ENCODE measurements around the gene CTNNBIP1. TPM values are rescaled to one million over a fixed set of nuclear protein-coding genes. Genes with fewer than 3 reads are reported as not detected.

The CTNNBIP1 gene
- total RNA-seq (2011; cell fraction: chromatin; rRNA removed; ENCODE audit: low replicate concordance), result 6.8 and 10.7 TPM in 2 replicates
- total RNA-seq (2011; cell fraction: nucleolus; rRNA removed), result 8.0 and 8.3 TPM in 2 replicates
- total RNA-seq (2011; cell fraction: nucleoplasm; rRNA removed), result 7.6 and 7.8 TPM in 2 replicates
- total RNA-seq (2014; rRNA removed), result 27.6 and 30.0 TPM in 2 replicates
- 6.9 and 11.5 TPM in 2 replicates for total RNA-seq (2014; rRNA removed; fragmentation: Illumina TruSeq; extraction: Trizol)
- total RNA-seq (2015; rRNA removed; fragmentation: Illumina TruSeq; extraction: Trizol), result 12.3 and 14.7 TPM in 2 replicates
- 26.3 and 27.1 TPM in 2 replicates for total RNA-seq (2021)
- 29.2 and 37.0 TPM in 2 replicates for polyA plus RNA-seq (2011; rRNA removed)
- polyA plus RNA-seq (2011; cell fraction: cytosol; rRNA removed), result 30.0 and 36.2 TPM in 2 replicates
- polyA plus RNA-seq (2011; cell fraction: nucleus; rRNA removed), result 12.6 and 16.6 TPM in 2 replicates
- polyA plus RNA-seq (2012), result 24.1 and 49.0 TPM in 2 replicates
- 10.1 and 10.2 TPM in 2 replicates for polyA plus RNA-seq (2014; fragmentation: Illumina TruSeq; extraction: Trizol)
- under 1 TPM; 0.65 to 0.78 TPM for polyA plus RNA-seq (2014; fragmentation: Nextera tagmentation; extraction: Ambion mirVana)
- 17.5 and 28.5 TPM in 2 replicates for polyA plus RNA-seq (2014; rRNA removed)
- polyA minus RNA-seq (2011; rRNA and poly(A)+ RNA removed), result 13.0 and 17.0 TPM in 2 replicates
- polyA minus RNA-seq (2011; cell fraction: cytosol; rRNA and poly(A)+ RNA removed), result 20.5 and 28.2 TPM in 2 replicates
- polyA minus RNA-seq (2011; cell fraction: nucleus; rRNA and poly(A)+ RNA removed), result 2.0 and 3.0 TPM in 2 replicates
- Bru-seq, nascent RNA, result percentile 60 among the genes with signal in this experiment
- BruChase-seq, experiment 1, labeled RNA remaining after a 2-hour chase, result percentile 57 among the genes with signal in this experiment
- BruChase-seq, experiment 2, labeled RNA remaining after a 6-hour chase, result percentile 54 among the genes with signal in this experiment
- long read RNA-seq, experiment 1, transcript CTNNBIP1-203 (6 exons, 3,000 nt), result minor isoform, 5 of 84 reads
- long read RNA-seq, experiment 1, transcript CTNNBIP1-204 (5 exons, 1,206 nt), result major isoform, 36 of 84 reads
- long read RNA-seq, experiment 1, partial matches to known transcripts, result 1 of 84 reads
- long read RNA-seq, experiment 1, other reads (novel, unspliced or antisense), result 42 of 84 reads
- long read RNA-seq, experiment 2, transcript CTNNBIP1-203 (6 exons, 3,000 nt), result minor isoform, 7 of 40 reads
- long read RNA-seq, experiment 2, transcript CTNNBIP1-204 (5 exons, 1,206 nt), result major isoform, 20 of 40 reads
- long read RNA-seq, experiment 2, partial matches to known transcripts, result 2 of 40 reads
- long read RNA-seq, experiment 2, other reads (novel, unspliced or antisense), result 11 of 40 reads
- long read RNA-seq, experiment 3, transcript CTNNBIP1-204 (5 exons, 1,206 nt), result major isoform, 7 of 13 reads
- long read RNA-seq, experiment 3, partial matches to known transcripts, result 0 of 13 reads
- long read RNA-seq, experiment 3, other reads (novel, unspliced or antisense), result 4 of 13 reads

DNA sequence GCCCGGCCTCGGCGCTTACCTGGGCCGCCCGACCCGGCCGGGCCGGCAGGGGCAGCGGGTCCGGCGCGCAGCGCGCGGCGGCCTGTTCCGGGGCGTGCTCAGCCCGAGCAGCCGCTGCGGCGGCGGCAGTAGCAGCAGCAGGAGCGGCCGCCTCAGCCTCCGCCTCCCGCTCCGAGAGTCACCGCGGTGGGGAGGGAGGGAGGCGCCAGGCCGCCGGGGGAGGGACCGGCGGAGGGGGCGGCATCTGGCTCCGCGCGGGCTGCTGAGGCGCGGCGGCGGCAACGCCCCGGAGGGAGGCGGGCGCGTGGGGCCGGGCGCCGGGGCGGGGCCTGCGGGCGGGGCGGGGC is at the start of gene CTNNBIP1:
Gene CTNNBIP1 (minus strand): TSS at position 194 of the 347 bp plus-strand sequence. CDS start 38,205 bp downstream, outside the sequence.
- Histone ChIP-seq H3K36me3 (ENCODE audit: control insufficient read depth, insufficient read depth, low read length) (no peaks in the 10 kb centered on the region), H2AFZ (ENCODE audit: low read depth, low read length) (peak within 1 kb of the TSS; percentile 97), H4K20me1 (replicated peaks; ENCODE audit: control insufficient read depth, insufficient read depth, low read length) (no peaks in the 10 kb centered on the region), H3K9me1 (ENCODE audit: control insufficient read depth, insufficient read depth, low read length) (no peaks in the 10 kb centered on the region), H3K9ac (ENCODE audit: insufficient read depth in 1 of 2, low read depth in 2 of 2, low read length in 2 of 2) (peak within 1 kb of the TSS; percentile 89 to 92), H3K4me3 (peak within 1 kb of the TSS; percentile 78), H3K27me3 (ENCODE audit: control insufficient read depth in 2 of 2, insufficient read depth in 2 of 2, low read length in 2 of 2) (no peaks in the 10 kb centered on the region), H3K27ac (ENCODE audit: extremely low read depth, low read depth, low read length) (peak within 1 kb of the TSS; percentile 93), H3K4me1 (replicated peaks in 1 of 2; ENCODE audit: control insufficient read depth in 2 of 2, insufficient read depth in 2 of 2, low read length in 2 of 2) (peaks cover 25 to 37% of the 10 kb centered on the region in 2 experiments), H3K79me2 (ENCODE audit: control insufficient read depth, insufficient read depth, low read length) (peaks cover 12% of the 10 kb centered on the region), H3K9me3 (replicated peaks; ENCODE audit: control insufficient read depth, insufficient read depth, low read depth, low read length) (no peaks in the 10 kb centered on the region), H3K4me2 (ENCODE audit: insufficient read depth, low read length) (peak within 1 kb of the TSS; percentile 91)
- in situ Hi-C loops (cut with MboI) (no loop called here), intact Hi-C loops (cut with micrococcal nuclease) (loop anchor here (2.0 kb wide), 2 partner anchors 33 to 35 kb away; partner anchors contain the start of genes LZIC and NMNAT1)
- ATAC-seq (peak; percentile 85), DNase-seq (ENCODE audit: extremely low read depth in 1 of 4, low spot score in 3 of 4) (no peak), FAIRE-seq (no peak)
- 0% methylated on average over 13 of the region's 55 CpGs for WGBS (ENCODE audit: insufficient coverage, low coverage, missing lambda C conversion rate)
- ChIA-PET POLR2A (interaction anchor here (0.9 to 1.7 kb wide), 7 partner anchors 9 to 221 kb away, joined by 3 to 18 read pairs (median 5); partner anchors contain the start of genes LZIC and NMNAT1), CTCF (ENCODE audit: low intra/inter-chr PET ratio) (interaction anchor here (1.6 kb wide), 1 partner anchor 33 kb away, joined by 4 read pairs; the partner anchor contains the start of genes LZIC and NMNAT1)
- BruUV-seq (replicated peaks), result no TSS peak
- TF ChIP-seq ZNF75A (CRISPR knock-in tag; IDR thresholded peaks at IDR 0.05) (no peak), MCM5 (IDR thresholded peaks at IDR 0.05; ENCODE audit: low read depth) (no peak), NELFE (IDR thresholded peaks at IDR 0.05; ENCODE audit: insufficient read depth, insufficient read length) (no peak), TAF15 (IDR thresholded peaks at IDR 0.05; ENCODE audit: low read depth, low read length) (no peak), KLF16 (IDR thresholded peaks at IDR 0.05) (no peak), ZNF57 (CRISPR knock-in tag; IDR thresholded peaks at IDR 0.05) (no peak), JUND (IDR thresholded peaks at IDR 0.05; ENCODE audit: borderline replicate concordance, low read depth, low read length) (no peak), JUND (tag; IDR thresholded peaks at IDR 0.05; ENCODE audit: borderline replicate concordance, low read depth, low read length) (no peak), ZNF24 (IDR thresholded peaks at IDR 0.05) (no peak), RBFOX2 (IDR thresholded peaks at IDR 0.05; ENCODE audit: low read depth, low read length) (no peak; the same call in none of the 2 replicates), ZKSCAN1 (IDR thresholded peaks at IDR 0.05; ENCODE audit: low read depth, low read length) (0 out of 2 replicates have a peak, but pooled peaks have one; percentile 6), NFE2 (IDR thresholded peaks at IDR 0.05; ENCODE audit: low read depth) (no peak), PRPF4 (IDR thresholded peaks at IDR 0.05; ENCODE audit: insufficient read depth, low read depth, low read length, poor library complexity, severe bottlenecking) (no peak), E2F1 (CRISPR knock-in tag; IDR thresholded peaks at IDR 0.05) (no peak), ZNF707 (CRISPR knock-in tag; conservative IDR thresholded peaks at IDR 0.05) (no peak)
- TF ChIP-seq, protein P1, sequence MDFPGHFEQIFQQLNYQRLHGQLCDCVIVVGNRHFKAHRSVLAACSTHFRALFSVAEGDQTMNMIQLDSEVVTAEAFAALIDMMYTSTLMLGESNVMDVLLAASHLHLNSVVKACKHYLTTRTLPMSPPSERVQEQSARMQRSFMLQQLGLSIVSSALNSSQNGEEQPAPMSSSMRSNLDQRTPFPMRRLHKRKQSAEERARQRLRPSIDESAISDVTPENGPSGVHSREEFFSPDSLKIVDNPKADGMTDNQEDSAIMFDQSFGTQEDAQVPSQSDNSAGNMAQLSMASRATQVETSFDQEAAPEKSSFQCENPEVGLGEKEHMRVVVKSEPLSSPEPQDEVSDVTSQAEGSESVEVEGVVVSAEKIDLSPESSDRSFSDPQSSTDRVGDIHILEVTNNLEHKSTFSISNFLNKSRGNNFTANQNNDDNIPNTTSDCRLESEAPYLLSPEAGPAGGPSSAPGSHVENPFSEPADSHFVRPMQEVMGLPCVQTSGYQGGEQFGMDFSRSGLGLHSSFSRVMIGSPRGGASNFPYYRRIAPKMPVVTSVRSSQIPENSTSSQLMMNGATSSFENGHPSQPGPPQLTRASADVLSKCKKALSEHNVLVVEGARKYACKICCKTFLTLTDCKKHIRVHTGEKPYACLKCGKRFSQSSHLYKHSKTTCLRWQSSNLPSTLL (IDR thresholded peaks at IDR 0.05), result no peak
